Fibroblast of lung (primary cell): ENCODE results near the gene SEMA4D.

Experiments used
- CTCF ChIP-seq, 2 donors: IDR thresholded peaks in 1 of 2; conservative IDR thresholded peaks in 1 of 2; 1 replicate in 1 of 2; 2 replicates in 1 of 2; pipeline ENCODE4 v1.5.1; 2011 to 2012; ENCODE audit warnings: low read length in 2 of 2, control low read depth in 1 of 2, inconsistent platforms in 1 of 2, low read depth in 1 of 2, mild to moderate bottlenecking in 1 of 2
- EZH2 ChIP-seq: IDR thresholded peaks from 2 replicates; pipeline ENCODE4 v1.5.1; 2012; ENCODE audit warnings: low read length, control low read depth, mild to moderate bottlenecking; ENCODE audit errors: missing control alignments

GRCh38 chr9:89525446-89526374 is 27.8 kb upstream of the SEMA4D start:
- no peak for TF ChIP-seq CTCF (conservative IDR thresholded peaks at IDR 0.05 in 1 of 2, IDR thresholded peaks at IDR 0.05 in 1 of 2; ENCODE audit: low read depth in 1 of 2, low read length in 2 of 2)
- no peak for TF ChIP-seq EZH2
